CD4-positive, alpha-beta T cell treated with Interleukin-10 for 1 hour (primary cell): ENCODE data around the gene KNDC1.
"Not testable (repeated sequence)": the region's sequence is repeated elsewhere in the genome, so short reads cannot be mapped to it uniquely, and the experiment has no call there.

ENCODE experiments used
- DNase-seq: peaks from one replicate; pipeline ENCODE4 v3.0.0-alpha.2; 2020

Gene KNDC1

GRCh38 chr10:133229265-133230043, 69.4 kb downstream of the KNDC1 start:
- DNase-seq, result no peak

GRCh38 chr10:133230044-133230361, 70.0 kb downstream of the KNDC1 start, which contains the start of gene UTF1:
TSS of gene UTF1 (plus strand) at chr10:133230217. CDS start at chr10:133230289, 72 bp downstream.
- no peak for DNase-seq

GRCh38 chr10:133230387-133231195, 70.6 kb downstream of the KNDC1 start:
- no peak for DNase-seq

- no peak for DNase-seq
These were observed 71.4 kb downstream of the KNDC1 start for GRCh38 chr10:133231244-133231945.

GRCh38 chr10:133231946-133232574, 72.0 kb downstream of the KNDC1 start:
- DNase-seq, result no peak

- DNase-seq, result not testable (repeated sequence)
These were observed 74.8 kb downstream of the KNDC1 start for GRCh38 chr10:133234796-133235195.

GRCh38 chr10:133235265-133235855, 75.3 kb downstream of the KNDC1 start:
- DNase-seq, result no peak

GRCh38 chr10:133235932-133236331, 75.9 kb downstream of the KNDC1 start:
- DNase-seq, result no peak

- no peak for DNase-seq
These were observed 76.6 kb downstream of the KNDC1 start for GRCh38 chr10:133236401-133237240.

- DNase-seq, result no peak
These were observed 77.2 kb downstream of the KNDC1 start for GRCh38 chr10:133237241-133237587.

GRCh38 chr10:133237588-133238465, 77.8 kb downstream of the KNDC1 start, which contains the start of gene VENTX:
TSS of gene VENTX (plus strand) at chr10:133237855. CDS start at chr10:133237915, 60 bp downstream.
- no peak for DNase-seq

- no peak for DNase-seq
These were observed 78.4 kb downstream of the KNDC1 start for GRCh38 chr10:133238466-133238804.

GRCh38 chr10:133239990-133240389, 80.0 kb downstream of the KNDC1 start:
- no peak for DNase-seq

GRCh38 chr10:133241501-133242205, 81.6 kb downstream of the KNDC1 start:
- DNase-seq, result no peak

GRCh38 chr10:133242611-133243356, 82.8 kb downstream of the KNDC1 start:
- DNase-seq, result no peak

GRCh38 chr10:133243593-133243992, 83.6 kb downstream of the KNDC1 start:
- no peak for DNase-seq

- DNase-seq, result no peak
These were observed 85.6 kb downstream of the KNDC1 start for GRCh38 chr10:133245439-133246235.

- DNase-seq, result no peak
These were observed 86.2 kb downstream of the KNDC1 start for GRCh38 chr10:133246236-133246626.
